Upper lobe of left lung (tissue), 6 donors: ENCODE data around the gene TMEM62. TPM values are rescaled to one million over a fixed set of nuclear protein-coding genes. Genes with fewer than 3 reads are reported as not detected.

Experiments used
- ATAC-seq, 2 donors: fragments of 200-7000 bp; cut with Tn5 transposase; one replicate each; pipeline ENCODE4 v1.9.1; 2022; ENCODE audit warnings: mild to moderate bottlenecking in 2 of 2, moderate library complexity in 2 of 2; ENCODE audit not compliant: low FRiP score in 2 of 2
- DNase-seq, 2 donors: peaks; one replicate each; pipeline ENCODE4 v3.0.0-alpha.2; 2019 to 2020
- H3K27ac ChIP-seq, 4 donors: fragments of 200-600 bp; sonication (generic); one replicate each; pipeline ENCODE4 v1.5.1; 2016 to 2019
- H3K27me3 ChIP-seq, 4 donors: fragments of 200-600 bp; sonication (generic); one replicate each; pipeline ENCODE4 v1.5.1; 2017 to 2019
- H3K36me3 ChIP-seq, 4 donors: fragments of 200-600 bp; sonication (generic); one replicate each; pipeline ENCODE4 v1.5.1; 2016 to 2019
- H3K4me1 ChIP-seq, 4 donors: fragments of 200-600 bp; sonication (generic); one replicate each; pipeline ENCODE4 v1.5.1; 2018 to 2019
- H3K4me3 ChIP-seq, 4 donors: fragments of 200-600 bp; sonication (generic); one replicate each; pipeline ENCODE4 v1.5.1; 2017 to 2019; ENCODE audit warnings: mild to moderate bottlenecking in 2 of 4, moderate library complexity in 1 of 4
- H3K9me3 ChIP-seq, 4 donors: fragments of 200-600 bp; sonication (generic); one replicate each; pipeline ENCODE4 v1.5.1; 2018 to 2019
- EP300 ChIP-seq, 4 donors: sonication (generic); formaldehyde crosslinking; IDR thresholded peaks; one replicate each; pipeline ENCODE4 v1.5.1; 2017; ENCODE audit warnings: antibody characterized with exemption in 4 of 4, control low read depth in 2 of 4
- POLR2A ChIP-seq, 4 donors: fragments of 450-650 bp; IDR thresholded peaks; one replicate each; pipeline ENCODE4 v1.5.1; 2016 to 2017; ENCODE audit warnings: antibody characterized with exemption in 4 of 4, mild to moderate bottlenecking in 2 of 4
- POLR2AphosphoS5 ChIP-seq, 2 donors: sonication (generic); formaldehyde crosslinking; IDR thresholded peaks; one replicate each; pipeline ENCODE4 v1.5.1; 2017; ENCODE audit warnings: antibody characterized with exemption in 2 of 2
- WGBS, 2 donors: methylation state at CpG; one replicate each; pipeline ENCODE4 v1.1.5; 2017 to 2018; 5-methylcytosine and 5-hydroxymethylcytosine counted together
- total RNA-seq, 6 donors: library from RNA; depleted of rRNA in 4 of 6; stranded (reverse); fragments of >200 nt in 4 of 6; gene quantifications; one replicate each; pipeline versions ENCODE4 v1.1.0 to v1.2.1, GENCODE V29; 2016 to 2021
- TF ChIP-seq, protein P1 (sequence below), 6 experiments: fragments of 450-650 bp in 4 of 6; fragments of 200-600 bp in 2 of 6; sonication (generic) in 2 of 6; IDR thresholded peaks; one replicate each; pipeline ENCODE4 v1.5.1; 2016 to 2019; ENCODE audit warnings: antibody characterized with exemption in 6 of 6
- donor health status: DM: no; HTN: no; CAD: no; lungs with moderate emphysema.
- donor health status: DM: no; HTN: yes; CAD: no; lungs with severe emphysema.

TMEM62 gene
- total RNA-seq, 6 donors from 2014 or later: 20.9 to 45.1 (median 25.1) TPM

DNA sequence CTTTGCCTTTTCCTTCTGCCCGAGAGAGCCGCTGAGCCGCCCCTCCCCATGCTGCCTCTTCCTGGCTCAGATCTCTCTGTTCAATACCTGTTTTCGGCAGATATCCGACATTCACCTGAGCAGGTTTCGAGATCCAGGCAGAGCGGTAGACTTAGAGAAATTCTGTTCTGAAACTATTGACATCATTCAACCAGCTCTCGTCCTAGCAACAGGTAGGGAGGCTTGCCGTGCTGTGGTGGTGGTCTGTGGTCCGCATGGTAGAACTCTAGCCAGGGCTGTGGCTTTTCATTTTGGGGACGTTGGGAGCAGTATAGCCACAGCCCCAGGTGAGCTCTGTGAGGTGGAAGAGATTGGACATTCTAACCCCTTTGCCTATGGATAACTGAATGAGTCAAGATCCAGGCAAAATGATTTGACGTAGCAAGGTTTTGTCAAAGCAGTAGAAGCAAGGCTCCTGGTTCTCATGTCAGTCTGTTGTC, 810 bp downstream of the TMEM62 start:
- H3K27ac ChIP-seq: peak overlapping the region; percentile 83 to 93 (median 89)
- DNase-seq (no peak), ATAC-seq (no peak)

DNA sequence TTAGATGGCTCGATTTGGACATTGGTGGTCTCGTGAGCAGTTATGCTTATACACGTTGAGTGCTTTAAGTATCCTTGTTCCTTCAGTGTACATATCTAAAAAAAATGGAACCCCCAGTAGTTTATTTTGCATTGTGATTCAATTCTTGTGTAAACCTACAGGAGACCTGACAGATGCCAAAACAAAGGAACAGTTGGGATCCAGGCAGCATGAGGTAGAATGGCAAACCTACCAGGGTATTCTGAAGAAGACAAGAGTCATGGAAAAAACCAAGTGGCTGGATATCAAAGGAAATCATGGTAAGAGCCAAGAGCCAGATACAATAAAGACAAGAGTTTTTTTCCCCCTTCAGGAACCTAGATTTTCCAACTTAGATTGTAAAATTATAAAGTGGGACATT, 2.0 kb downstream of the TMEM62 start:
- Histone ChIP-seq H3K4me3 (no peak overlapping the region), H3K27me3 (no peaks in the 10 kb centered on the region), H3K9me3 (no peaks in the 10 kb centered on the region), H3K4me1 (peaks cover 4 to 19% (median 15%) of the 10 kb centered on the region in 4 donors), H3K36me3 (peaks cover 10 to 47% (median 33%) of the 10 kb centered on the region in 4 donors), H3K27ac (no peak overlapping the region)
- no peak for DNase-seq
- WGBS, 2 donors: 76 to 82% methylated on average over 3 of the region's 3 CpGs
- TF ChIP-seq, protein P1, sequence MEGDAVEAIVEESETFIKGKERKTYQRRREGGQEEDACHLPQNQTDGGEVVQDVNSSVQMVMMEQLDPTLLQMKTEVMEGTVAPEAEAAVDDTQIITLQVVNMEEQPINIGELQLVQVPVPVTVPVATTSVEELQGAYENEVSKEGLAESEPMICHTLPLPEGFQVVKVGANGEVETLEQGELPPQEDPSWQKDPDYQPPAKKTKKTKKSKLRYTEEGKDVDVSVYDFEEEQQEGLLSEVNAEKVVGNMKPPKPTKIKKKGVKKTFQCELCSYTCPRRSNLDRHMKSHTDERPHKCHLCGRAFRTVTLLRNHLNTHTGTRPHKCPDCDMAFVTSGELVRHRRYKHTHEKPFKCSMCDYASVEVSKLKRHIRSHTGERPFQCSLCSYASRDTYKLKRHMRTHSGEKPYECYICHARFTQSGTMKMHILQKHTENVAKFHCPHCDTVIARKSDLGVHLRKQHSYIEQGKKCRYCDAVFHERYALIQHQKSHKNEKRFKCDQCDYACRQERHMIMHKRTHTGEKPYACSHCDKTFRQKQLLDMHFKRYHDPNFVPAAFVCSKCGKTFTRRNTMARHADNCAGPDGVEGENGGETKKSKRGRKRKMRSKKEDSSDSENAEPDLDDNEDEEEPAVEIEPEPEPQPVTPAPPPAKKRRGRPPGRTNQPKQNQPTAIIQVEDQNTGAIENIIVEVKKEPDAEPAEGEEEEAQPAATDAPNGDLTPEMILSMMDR (IDR thresholded peaks at IDR 0.05): no peak
- TF ChIP-seq POLR2A (IDR thresholded peaks at IDR 0.05) (no peak), POLR2AphosphoS5 (IDR thresholded peaks at IDR 0.05) (no peak), EP300 (IDR thresholded peaks at IDR 0.05) (no peak)
- ATAC-seq: no peak

More for the DNA sequence above, 810 bp downstream of the TMEM62 start:
- TF ChIP-seq POLR2AphosphoS5 (IDR thresholded peaks at IDR 0.05): no peak
- TF ChIP-seq POLR2A (IDR thresholded peaks at IDR 0.05): no peak
- TF ChIP-seq, protein P1 (IDR thresholded peaks at IDR 0.05): no peak
- no peak for TF ChIP-seq EP300 (IDR thresholded peaks at IDR 0.05)
- Histone ChIP-seq H3K4me3 (peak overlapping the region; percentile 67 to 97 (median 70)), H3K36me3 (peaks cover under 1 to 35% (median 22%) of the 10 kb centered on the region in 4 donors), H3K27me3 (no peaks in the 10 kb centered on the region), H3K9me3 (no peaks in the 10 kb centered on the region), H3K4me1 (peaks cover 4 to 19% (median 15%) of the 10 kb centered on the region in 4 donors)
- WGBS, 2 donors: 12 to 22% methylated on average over 8 to 12 of the region's 12 CpGs

DNA sequence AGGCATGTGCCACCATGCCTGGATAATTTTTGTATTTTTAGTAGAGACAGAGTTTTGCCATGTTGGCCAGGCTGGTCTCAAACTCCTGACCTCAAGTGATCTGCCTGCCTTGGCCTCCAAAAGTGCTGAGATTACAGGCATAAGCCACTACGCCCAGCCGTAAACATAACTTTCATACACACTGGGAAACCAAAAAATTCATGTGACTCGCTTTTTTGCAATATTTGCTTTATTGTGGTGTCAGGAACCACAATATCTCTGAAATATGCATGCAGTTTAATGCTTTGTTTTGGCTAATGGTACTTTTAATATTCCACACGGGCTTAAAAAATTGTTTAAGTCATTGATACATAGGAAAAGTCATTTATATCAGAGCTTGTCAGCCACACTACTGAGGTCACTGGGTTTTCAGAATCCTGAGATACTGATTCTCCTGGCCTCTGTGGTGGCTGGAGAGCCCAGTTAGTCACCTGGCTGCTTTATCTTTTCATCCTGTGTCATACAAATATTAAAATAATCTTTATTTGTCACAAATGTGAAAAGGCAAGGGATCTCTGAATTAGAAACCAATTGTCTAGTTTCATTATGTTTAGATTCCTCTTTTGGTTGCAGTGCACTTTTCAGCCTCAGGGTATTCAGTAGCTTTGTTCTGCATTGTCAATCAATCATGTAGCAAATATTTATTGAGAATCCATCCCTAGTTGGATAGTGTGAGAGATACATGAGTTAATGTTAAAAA, 10.0 kb downstream of the TMEM62 start:
- DNase-seq: no peak
- Histone ChIP-seq H3K4me3 (no peak overlapping the region), H3K36me3 (peaks cover 15 to 53% (median 34%) of the 10 kb centered on the region in 4 donors), H3K4me1 (peaks cover 3 to 7% (median 4%) of the 10 kb centered on the region in 4 donors), H3K9me3 (no peaks in the 10 kb centered on the region), H3K27ac (no peak overlapping the region), H3K27me3 (no peaks in the 10 kb centered on the region)
- WGBS, 2 donors: 81 to 84% methylated on average over 4 of the region's 4 CpGs
- TF ChIP-seq POLR2AphosphoS5 (IDR thresholded peaks at IDR 0.05) (no peak), POLR2A (IDR thresholded peaks at IDR 0.05) (no peak), EP300 (IDR thresholded peaks at IDR 0.05) (no peak)
- TF ChIP-seq, protein P1 (IDR thresholded peaks at IDR 0.05): no peak
- no peak for ATAC-seq

DNA sequence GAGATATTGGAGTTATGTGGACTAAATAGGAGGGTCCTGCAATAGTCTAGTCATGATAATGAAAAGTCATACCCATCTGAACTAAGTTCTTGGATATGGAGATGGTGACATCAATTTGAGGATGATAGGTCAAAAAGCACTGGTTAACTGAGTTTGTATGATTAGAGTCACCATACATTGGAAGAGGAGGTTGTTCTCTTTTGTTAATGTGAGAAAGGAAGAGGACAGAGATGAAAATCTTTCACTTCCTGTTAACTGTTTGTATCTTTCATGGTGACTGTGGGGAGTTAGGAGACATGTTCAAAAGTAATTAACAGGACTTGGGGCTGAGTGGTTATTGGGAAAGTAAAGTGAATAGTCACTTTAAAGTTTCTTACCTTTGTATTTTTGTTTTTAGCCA, 11.1 kb downstream of the TMEM62 start:
- Histone ChIP-seq H3K4me3 (no peak overlapping the region), H3K36me3 (peaks cover 15 to 53% (median 30%) of the 10 kb centered on the region in 4 donors), H3K27ac (no peak overlapping the region), H3K4me1 (peaks cover 3 to 7% (median 4%) of the 10 kb centered on the region in 4 donors), H3K27me3 (no peaks in the 10 kb centered on the region), H3K9me3 (no peaks in the 10 kb centered on the region)
- TF ChIP-seq EP300 (IDR thresholded peaks at IDR 0.05) (no peak), POLR2A (IDR thresholded peaks at IDR 0.05) (no peak), POLR2AphosphoS5 (IDR thresholded peaks at IDR 0.05) (no peak)
- TF ChIP-seq, protein P1 (IDR thresholded peaks at IDR 0.05): no peak
- ATAC-seq (no peak), DNase-seq (no peak)
